ENCODE results near the gene EPHA3. TPM values are rescaled to one million over a fixed set of nuclear protein-coding genes. Genes with fewer than 3 reads are reported as not detected.

EPHA3 gene
- total RNA-seq, 4 donors from 2014 or later = 5.6 to 63.0 (median 16.6) TPM

- Histone ChIP-seq H3K27ac (no peak overlapping the region), H3K4me3 (no peak overlapping the region), H3K9me3 (no peaks in the 10 kb centered on the region), H3K27me3 (no peaks in the 10 kb centered on the region), H3K36me3 (no peaks in the 10 kb centered on the region), H3K4me1 (no peaks in the 10 kb centered on the region)
- intact Hi-C loops (cut with DNase I; ENCODE audit: low total_unique reads) = no loop called here
- TF ChIP-seq POLR2A (IDR thresholded peaks at IDR 0.05) = no peak
- no peak for TF ChIP-seq CTCF (IDR thresholded peaks at IDR 0.05)
- DNase-seq = no peak
Observed at GRCh38 chr3:89522155-89522554, 414.7 kb downstream of the EPHA3 start.

- no peaks in the 10 kb centered on the region for H3K27me3 ChIP-seq
- H3K9me3 ChIP-seq = no peaks in the 10 kb centered on the region
- no peak for TF ChIP-seq POLR2A (IDR thresholded peaks at IDR 0.05)
- no peak for TF ChIP-seq CTCF (IDR thresholded peaks at IDR 0.05)
- no peak for DNase-seq
- intact Hi-C loops (cut with DNase I; ENCODE audit: low total_unique reads) = no loop called here
- H3K4me1 ChIP-seq = no peaks in the 10 kb centered on the region
- no peak overlapping the region for H3K4me3 ChIP-seq
- H3K27ac ChIP-seq = no peak overlapping the region
- H3K36me3 ChIP-seq = no peaks in the 10 kb centered on the region
Observed at GRCh38 chr3:89525609-89526008, 418.2 kb downstream of the EPHA3 start.

GRCh38 chr3:89527736-89528305 lies 420.4 kb downstream of the EPHA3 start:
- H3K27ac ChIP-seq = no peak overlapping the region
- intact Hi-C loops (cut with DNase I; ENCODE audit: low total_unique reads) = no loop called here

More at GRCh38 chr3:89527736-89528305, 420.4 kb downstream of the EPHA3 start:
- no peaks in the 10 kb centered on the region for H3K9me3 ChIP-seq
- no peaks in the 10 kb centered on the region for H3K36me3 ChIP-seq
- H3K4me3 ChIP-seq = no peak overlapping the region
- H3K27me3 ChIP-seq = no peaks in the 10 kb centered on the region
- no peak for TF ChIP-seq POLR2A (IDR thresholded peaks at IDR 0.05)
- no peak for TF ChIP-seq CTCF (IDR thresholded peaks at IDR 0.05)
- no peak for DNase-seq
- no peaks in the 10 kb centered on the region for H3K4me1 ChIP-seq
